Measurements from ENCODE around the gene LENEP. TPM values are rescaled to one million over a fixed set of nuclear protein-coding genes. Genes with fewer than 3 reads are reported as not detected.
"Not testable (repeated sequence)": the region's sequence is repeated elsewhere in the genome, so short reads cannot be mapped to it uniquely, and the experiment has no call there.

Gene LENEP
- total and polyA plus RNA-seq, 5 experiments from 2014 or later = 0.77 to 0.91 TPM; not detected in 3

- ATAC-seq = no peak
- Mint-ChIP-seq H3K4me1 (peaks cover 0 to 5% (median 3%) of the 10 kb centered on the region in 4 donors), H3K4me3 (no peak overlapping the region), H3K36me3 (peaks cover 0 to 11% (median 2%) of the 10 kb centered on the region in 3 donors), H3K27ac (no peak overlapping the region), H3K9me3 (no peaks in the 10 kb centered on the region), H3K27me3 (no peaks in the 10 kb centered on the region)
- no peak for DNase-seq
- POLR2A ChIA-PET = interaction anchor here (0.6 to 1.0 kb wide), 3 partner anchors 17 to 35 kb away, joined by 3 to 5 read pairs (median 3); partner anchors contain the start of gene PYGO2
Observed at GRCh38 chr1:154978360-154978759, 15.0 kb upstream of the LENEP start.

GRCh38 chr1:154982341-154982740 is 11.0 kb upstream of the LENEP start:
- Mint-ChIP-seq H3K36me3 (peaks cover 0 to 22% (median 2%) of the 10 kb centered on the region in 3 donors), H3K9me3 (no peaks in the 10 kb centered on the region), H3K27ac (no peak overlapping the region), H3K4me1 (peaks cover 0 to 23% (median 4%) of the 10 kb centered on the region in 4 donors), H3K27me3 (no peaks in the 10 kb centered on the region), H3K4me3 (no peak overlapping the region)
- no peak for ATAC-seq
- POLR2A ChIA-PET = interaction anchor here (0.7 to 4.7 kb wide), 12 partner anchors 8 to 103 kb away, joined by 3 to 25 read pairs (median 16); partner anchors contain the start of genes CKS1B, LENEP, PBXIP1 and PMVK
- no peak for DNase-seq

GRCh38 chr1:154982897-154983648 is 10.3 kb upstream of the LENEP start, which contains the start of gene FLAD1:
FLAD1 (plus strand) TSS chr1:154983344; CDS start chr1:154983695, 351 bp downstream.
- Mint-ChIP-seq H3K4me3 (no peak within 1 kb of the TSS), H3K36me3 (peaks cover 0 to 22% (median 2%) of the 10 kb centered on the region in 3 donors)

GRCh38 chr1:154983776-154984466 is 9.5 kb upstream of the LENEP start:
- no peak for ATAC-seq
- no peaks in the 10 kb centered on the region for H3K9me3 Mint-ChIP-seq
- H3K27ac Mint-ChIP-seq = peak overlapping the region in 2 of 10 donors; percentile 56 to 63
- peaks cover 2 to 30% (median 4%) of the 10 kb centered on the region in 4 donors for H3K4me1 Mint-ChIP-seq
- POLR2A ChIA-PET = interaction anchor here (0.5 to 4.7 kb wide), 19 partner anchors 9 to 1350 kb away, joined by 3 to 25 read pairs (median 8); partner anchors contain the start of genes CHTOP, CKS1B, LENEP and PBXIP1
- no peak overlapping the region for H3K4me3 Mint-ChIP-seq
- DNase-seq = no peak
- H3K27me3 Mint-ChIP-seq = no peaks in the 10 kb centered on the region
- peaks cover 0 to 29% (median 2%) of the 10 kb centered on the region in 3 donors for H3K36me3 Mint-ChIP-seq

More at GRCh38 chr1:154982897-154983648, 10.3 kb upstream of the LENEP start, which contains the start of gene FLAD1:
- H3K27ac Mint-ChIP-seq = peak within 1 kb of the TSS in 1 of 10 donors; percentile 63
- H3K9me3 Mint-ChIP-seq = no peaks in the 10 kb centered on the region
- no peaks in the 10 kb centered on the region for H3K27me3 Mint-ChIP-seq
- ATAC-seq (peak; percentile 99 to 100), DNase-seq (peak; percentile 84 to 98 (median 94))
- peaks cover 0 to 21% (median 2%) of the 10 kb centered on the region in 4 donors for H3K4me1 Mint-ChIP-seq
- POLR2A ChIA-PET = interaction anchor here (0.5 to 4.7 kb wide), 18 partner anchors 9 to 1349 kb away, joined by 3 to 25 read pairs (median 10); partner anchors contain the start of genes CHTOP, CKS1B, LENEP and PBXIP1

- H3K27ac Mint-ChIP-seq, H3K27me3 Mint-ChIP-seq, H3K9me3 Mint-ChIP-seq, ATAC-seq, H3K4me3 Mint-ChIP-seq, DNase-seq: not testable (repeated sequence)
- Mint-ChIP-seq H3K4me1 (peaks cover 11 to 37% (median 15%) of the 10 kb centered on the region in 4 donors), H3K36me3 (peaks cover 0 to 40% (median 3%) of the 10 kb centered on the region in 3 donors)
- POLR2A ChIA-PET = interaction anchor here (2.0 kb wide), 1 partner anchor 13 kb away, joined by 7 read pairs; no protein-coding TSS in a partner anchor
Observed at GRCh38 chr1:154986736-154987135, 6.7 kb upstream of the LENEP start.

- no peak overlapping the region for H3K4me3 Mint-ChIP-seq
- ATAC-seq = no peak
- H3K27ac Mint-ChIP-seq = peak overlapping the region in 2 of 10 donors; percentile 20 to 21
- no peaks in the 10 kb centered on the region for H3K9me3 Mint-ChIP-seq
- H3K36me3 Mint-ChIP-seq = peaks cover 0 to 40% (median 3%) of the 10 kb centered on the region in 3 donors
- POLR2A ChIA-PET = interaction anchor here (0.9 to 2.0 kb wide), 2 partner anchors 12 to 23 kb away, joined by 3 to 7 read pairs; no protein-coding TSS in a partner anchor
- no peaks in the 10 kb centered on the region for H3K27me3 Mint-ChIP-seq
- no peak for DNase-seq
- H3K4me1 Mint-ChIP-seq = peaks cover 10 to 37% (median 15%) of the 10 kb centered on the region in 4 donors
Observed at GRCh38 chr1:154987326-154987725, 6.1 kb upstream of the LENEP start.

GRCh38 chr1:154988058-154988954 is 5.1 kb upstream of the LENEP start:
- peak overlapping the region in 1 of 10 donors; percentile 29 for H3K4me3 Mint-ChIP-seq
- peaks cover 9 to 38% (median 15%) of the 10 kb centered on the region in 4 donors for H3K4me1 Mint-ChIP-seq

GRCh38 chr1:154989195-154989860 is 4.1 kb upstream of the LENEP start:
- Mint-ChIP-seq H3K4me1 (peaks cover 9 to 31% (median 15%) of the 10 kb centered on the region in 4 donors), H3K27ac (peak overlapping the region in 2 of 10 donors; percentile 79 to 88), H3K36me3 (peaks cover 0 to 42% (median 3%) of the 10 kb centered on the region in 3 donors), H3K27me3 (no peaks in the 10 kb centered on the region), H3K4me3 (no peak overlapping the region), H3K9me3 (no peaks in the 10 kb centered on the region)
- DNase-seq (no peak), ATAC-seq (no peak)
- POLR2A ChIA-PET = interaction anchor here (0.9 to 1.6 kb wide), 3 partner anchors 33 to 53 kb away, joined by 3 to 4 read pairs (median 3); partner anchors contain the start of genes PBXIP1 and PMVK

More at GRCh38 chr1:154988058-154988954, 5.1 kb upstream of the LENEP start:
- POLR2A ChIA-PET = interaction anchor here (0.6 to 2.0 kb wide), 4 partner anchors 11 to 52 kb away, joined by 3 to 7 read pairs (median 3); partner anchors contain the start of gene PMVK
- ATAC-seq (no peak), DNase-seq (no peak)
- Mint-ChIP-seq H3K27ac (peak overlapping the region in 3 of 10 donors; percentile 15 to 66 (median 40)), H3K9me3 (no peaks in the 10 kb centered on the region), H3K27me3 (no peaks in the 10 kb centered on the region), H3K36me3 (peaks cover 0 to 42% (median 3%) of the 10 kb centered on the region in 3 donors)

- POLR2A ChIA-PET = interaction anchor here (0.6 to 1.6 kb wide), 5 partner anchors 9 to 54 kb away, joined by 3 to 4 read pairs (median 3); partner anchors contain the start of genes PBXIP1 and PMVK
- Mint-ChIP-seq H3K27me3 (no peaks in the 10 kb centered on the region), H3K4me1 (peaks cover 9 to 25% (median 15%) of the 10 kb centered on the region in 4 donors), H3K9me3 (no peaks in the 10 kb centered on the region), H3K27ac (no peak overlapping the region), H3K4me3 (no peak overlapping the region), H3K36me3 (peaks cover 0 to 39% (median 3%) of the 10 kb centered on the region in 3 donors)
- ATAC-seq = no peak
- no peak for DNase-seq
Observed at GRCh38 chr1:154990276-154990675, 3.1 kb upstream of the LENEP start.

GRCh38 chr1:154992721-154993571 is 440 bp upstream of the LENEP start:
- ATAC-seq (no peak), DNase-seq (no peak)
- H3K36me3 Mint-ChIP-seq = peaks cover 0 to 28% (median 3%) of the 10 kb centered on the region in 3 donors
- POLR2A ChIA-PET = interaction anchor here (1.1 to 3.1 kb wide), 4 partner anchors 8 to 56 kb away, joined by 3 to 25 read pairs (median 4); partner anchors contain the start of genes FLAD1 and PMVK
- no peak overlapping the region for H3K4me3 Mint-ChIP-seq
- H3K4me1 Mint-ChIP-seq = peaks cover 12 to 29% (median 25%) of the 10 kb centered on the region in 4 donors
- H3K27me3 Mint-ChIP-seq = peaks cover 0 to 12% (median 0%) of the 10 kb centered on the region in 5 donors
- no peaks in the 10 kb centered on the region for H3K9me3 Mint-ChIP-seq
- H3K27ac Mint-ChIP-seq = no peak overlapping the region
